Peyer's patch (tissue), 4 donors: ENCODE results near the gene GABBR2.

Experiments used
- POLR2A ChIP-seq, 2 donors: fragments of 450-650 bp; IDR thresholded peaks; one replicate each; pipeline ENCODE4 v1.5.1; 2017; ENCODE audit warnings: antibody characterized with exemption in 2 of 2, mild to moderate bottlenecking in 2 of 2, moderate library complexity in 2 of 2
- TF ChIP-seq, protein P1 (sequence below), 6 experiments: fragments of 450-650 bp in 4 of 6; fragments of 200-600 bp in 2 of 6; sonication (generic) in 1 of 6; IDR thresholded peaks; one replicate each; pipeline ENCODE4 v1.5.1; 2017 to 2019; ENCODE audit warnings: antibody characterized with exemption in 6 of 6, mild to moderate bottlenecking in 3 of 6, moderate library complexity in 1 of 6

DNA sequence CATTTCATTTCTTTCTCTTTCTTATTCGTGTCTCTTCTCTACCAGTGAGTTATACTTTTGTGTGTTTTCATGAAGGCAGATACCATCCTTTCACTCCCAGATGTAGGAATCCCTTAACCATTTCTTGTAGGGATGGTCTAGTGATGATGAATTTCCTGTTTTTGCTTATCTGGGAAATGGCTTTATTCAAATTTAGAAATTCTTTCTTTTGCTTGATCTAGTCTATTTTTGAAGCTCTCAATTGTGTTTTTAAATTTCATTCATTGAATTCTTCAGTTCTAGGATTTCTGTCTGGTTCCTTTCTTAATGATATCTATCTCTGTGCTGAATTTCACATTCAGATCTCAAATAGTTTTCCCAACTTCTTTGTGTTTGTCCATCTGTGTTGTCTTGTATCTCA, 357.4 kb downstream of the GABBR2 start:
- TF ChIP-seq POLR2A (IDR thresholded peaks at IDR 0.05): no peak
- TF ChIP-seq, protein P1, sequence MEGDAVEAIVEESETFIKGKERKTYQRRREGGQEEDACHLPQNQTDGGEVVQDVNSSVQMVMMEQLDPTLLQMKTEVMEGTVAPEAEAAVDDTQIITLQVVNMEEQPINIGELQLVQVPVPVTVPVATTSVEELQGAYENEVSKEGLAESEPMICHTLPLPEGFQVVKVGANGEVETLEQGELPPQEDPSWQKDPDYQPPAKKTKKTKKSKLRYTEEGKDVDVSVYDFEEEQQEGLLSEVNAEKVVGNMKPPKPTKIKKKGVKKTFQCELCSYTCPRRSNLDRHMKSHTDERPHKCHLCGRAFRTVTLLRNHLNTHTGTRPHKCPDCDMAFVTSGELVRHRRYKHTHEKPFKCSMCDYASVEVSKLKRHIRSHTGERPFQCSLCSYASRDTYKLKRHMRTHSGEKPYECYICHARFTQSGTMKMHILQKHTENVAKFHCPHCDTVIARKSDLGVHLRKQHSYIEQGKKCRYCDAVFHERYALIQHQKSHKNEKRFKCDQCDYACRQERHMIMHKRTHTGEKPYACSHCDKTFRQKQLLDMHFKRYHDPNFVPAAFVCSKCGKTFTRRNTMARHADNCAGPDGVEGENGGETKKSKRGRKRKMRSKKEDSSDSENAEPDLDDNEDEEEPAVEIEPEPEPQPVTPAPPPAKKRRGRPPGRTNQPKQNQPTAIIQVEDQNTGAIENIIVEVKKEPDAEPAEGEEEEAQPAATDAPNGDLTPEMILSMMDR (IDR thresholded peaks at IDR 0.05): no peak
